Astrocyte (in vitro differentiated cells and primary cell): ENCODE results near the gene PERM1. TPM values are rescaled to one million over a fixed set of nuclear protein-coding genes. Genes with fewer than 3 reads are reported as not detected.

Source experiments
- DNase-seq: peaks from one replicate; pipeline ENCODE4 v3.0.0-alpha.2; 2010; ENCODE audit warnings: low read depth
- FAIRE-seq: peaks from 2 replicates; lab custom pipeline; 2011; peaks lifted over from hg19 to GRCh38; lab: Jason Lieb, UNC
- H2AFZ ChIP-seq: 2 replicates; pipeline ENCODE4 v1.6.0; 2012; ENCODE audit warnings: low read depth, low read length, inconsistent platforms
- H3K27ac ChIP-seq: 2 replicates; pipeline ENCODE4 v1.5.1; 2011; ENCODE audit warnings: low read depth, low read length, inconsistent platforms
- H3K27me3 ChIP-seq: 2 replicates; pipeline ENCODE4 v1.6.0; 2011; ENCODE audit warnings: low read length, inconsistent platforms; ENCODE audit not compliant: insufficient read depth
- H3K36me3 ChIP-seq: 2 replicates; pipeline ENCODE4 v1.5.1; 2011; ENCODE audit warnings: low read length, inconsistent platforms; ENCODE audit not compliant: insufficient read depth
- H3K4me1 ChIP-seq: 2 replicates; pipeline ENCODE4 v1.5.1; 2011; ENCODE audit warnings: low read length, inconsistent platforms; ENCODE audit not compliant: insufficient read depth
- H3K4me2 ChIP-seq: 2 replicates; pipeline ENCODE4 v1.6.0; 2012; ENCODE audit warnings: low read length, inconsistent platforms
- H3K4me3 ChIP-seq: 2 replicates; pipeline ENCODE4 v1.5.1; 2011; ENCODE audit warnings: low read depth, mild to moderate bottlenecking, low read length, inconsistent platforms; ENCODE audit not compliant: insufficient read depth
- H3K79me2 ChIP-seq: 2 replicates; pipeline ENCODE4 v1.6.0; 2012; ENCODE audit warnings: mild to moderate bottlenecking, low read length, inconsistent platforms; ENCODE audit not compliant: insufficient read depth
- H3K9ac ChIP-seq: 2 replicates; pipeline ENCODE4 v1.6.0; 2012; ENCODE audit warnings: mild to moderate bottlenecking, low read length, inconsistent platforms
- H3K9me3 ChIP-seq: 2 replicates; pipeline ENCODE4 v1.5.1; 2012; ENCODE audit warnings: low read depth, mild to moderate bottlenecking, low read length, inconsistent platforms; ENCODE audit not compliant: insufficient read depth
- H4K20me1 ChIP-seq: 2 replicates; pipeline ENCODE4 v1.6.0; 2012; ENCODE audit warnings: low read length, inconsistent platforms; ENCODE audit not compliant: insufficient read depth
- H3K27ac Mint-ChIP-seq: one replicate; pipeline ENCODE4 v1.8.0; 2021; ENCODE audit warnings: mild to moderate bottlenecking, mixed read lengths; ENCODE audit not compliant: unreplicated experiment
- H3K27me3 Mint-ChIP-seq: one replicate; pipeline ENCODE4 v1.8.0; 2021; ENCODE audit warnings: low read depth, mixed read lengths; ENCODE audit not compliant: unreplicated experiment
- H3K36me3 Mint-ChIP-seq: one replicate; pipeline ENCODE4 v1.8.0; 2021; ENCODE audit warnings: low read depth, mixed read lengths; ENCODE audit not compliant: unreplicated experiment
- H3K4me1 Mint-ChIP-seq: one replicate; pipeline ENCODE4 v1.8.0; 2021; ENCODE audit warnings: low read depth, mixed read lengths; ENCODE audit not compliant: unreplicated experiment
- H3K4me3 Mint-ChIP-seq: one replicate; pipeline ENCODE4 v1.8.0; 2021; ENCODE audit warnings: mild to moderate bottlenecking, moderate library complexity, mixed read lengths; ENCODE audit not compliant: unreplicated experiment
- H3K9me3 Mint-ChIP-seq: one replicate; pipeline ENCODE4 v1.8.0; 2021; ENCODE audit warnings: mild to moderate bottlenecking, mixed read lengths; ENCODE audit not compliant: unreplicated experiment
- CTCF ChIP-seq: IDR thresholded peaks from 2 replicates; pipeline ENCODE4 v1.5.1; 2011; ENCODE audit warnings: low read depth, mild to moderate bottlenecking, inconsistent platforms, low read length, moderate library complexity; ENCODE audit not compliant: insufficient read depth
- EZH2 ChIP-seq: IDR thresholded peaks from 2 replicates; pipeline ENCODE4 v1.6.1; 2012; ENCODE audit warnings: mild to moderate bottlenecking, low read length, inconsistent platforms; ENCODE audit not compliant: insufficient read depth
- total RNA-seq: library from RNA; stranded (reverse); gene quantifications from 2 replicates; pipeline ENCODE4 v1.2.1, GENCODE V29; 2021

The PERM1 gene
- total RNA-seq, 1 donor from 2014 or later, result 0.20 TPM

- H3K9me3 Mint-ChIP-seq, result peaks cover 1% of the 10 kb centered on the region
- H3K4me1 Mint-ChIP-seq, result peaks cover 9% of the 10 kb centered on the region
- DNase-seq (no peak), FAIRE-seq (no peak)
- Histone ChIP-seq H3K4me3 (no peak overlapping the region), H2AFZ (no peak overlapping the region), H3K4me2 (peak overlapping the region; percentile 95), H3K9ac (peak overlapping the region; percentile 97), H4K20me1 (peaks cover 16% of the 10 kb centered on the region), H3K79me2 (no peaks in the 10 kb centered on the region), H3K36me3 (no peaks in the 10 kb centered on the region), H3K4me1 (peaks cover 14% of the 10 kb centered on the region), H3K27ac (no peak overlapping the region), H3K9me3 (peaks cover 2% of the 10 kb centered on the region), H3K27me3 (no peaks in the 10 kb centered on the region)
- H3K27ac Mint-ChIP-seq, result peak overlapping the region; percentile 69
- peaks cover 7% of the 10 kb centered on the region for H3K36me3 Mint-ChIP-seq
- peak overlapping the region; percentile 50 for H3K4me3 Mint-ChIP-seq
- peaks cover under 1% of the 10 kb centered on the region for H3K27me3 Mint-ChIP-seq
- TF ChIP-seq CTCF, result no peak
- TF ChIP-seq EZH2, result no peak
These were observed 15.8 kb upstream of the PERM1 start for GRCh38 chr1:997713-997992.

GRCh38 chr1:996851-997712 lies 15.2 kb upstream of the PERM1 start:
- peak overlapping the region; percentile 60 for H3K4me3 Mint-ChIP-seq
- Histone ChIP-seq H3K36me3 (no peaks in the 10 kb centered on the region), H3K4me2 (no peak overlapping the region), H3K9ac (peak overlapping the region; percentile 97), H4K20me1 (peaks cover 14% of the 10 kb centered on the region), H3K4me1 (peaks cover 14% of the 10 kb centered on the region), H3K27ac (no peak overlapping the region), H3K4me3 (no peak overlapping the region), H2AFZ (no peak overlapping the region), H3K9me3 (peaks cover 4% of the 10 kb centered on the region), H3K27me3 (no peaks in the 10 kb centered on the region), H3K79me2 (no peaks in the 10 kb centered on the region)
- no peak for DNase-seq
- peaks cover 3% of the 10 kb centered on the region for H3K27me3 Mint-ChIP-seq
- H3K36me3 Mint-ChIP-seq, result peaks cover 10% of the 10 kb centered on the region
- H3K9me3 Mint-ChIP-seq, result peaks cover 4% of the 10 kb centered on the region
- H3K27ac Mint-ChIP-seq, result peak overlapping the region; percentile 69
- TF ChIP-seq EZH2, result peak; percentile 3
- TF ChIP-seq CTCF, result no peak
- peaks cover 9% of the 10 kb centered on the region for H3K4me1 Mint-ChIP-seq
- no peak for FAIRE-seq
